NK-92 (cell line): ENCODE measurements around the gene MAN1A1.

Experiments
- DNase-seq: peaks from one replicate; lab custom pipeline; 2025; ENCODE audit not compliant: unreplicated experiment; lab: John Stamatoyannopoulos, UW

The MAN1A1 gene

DNA sequence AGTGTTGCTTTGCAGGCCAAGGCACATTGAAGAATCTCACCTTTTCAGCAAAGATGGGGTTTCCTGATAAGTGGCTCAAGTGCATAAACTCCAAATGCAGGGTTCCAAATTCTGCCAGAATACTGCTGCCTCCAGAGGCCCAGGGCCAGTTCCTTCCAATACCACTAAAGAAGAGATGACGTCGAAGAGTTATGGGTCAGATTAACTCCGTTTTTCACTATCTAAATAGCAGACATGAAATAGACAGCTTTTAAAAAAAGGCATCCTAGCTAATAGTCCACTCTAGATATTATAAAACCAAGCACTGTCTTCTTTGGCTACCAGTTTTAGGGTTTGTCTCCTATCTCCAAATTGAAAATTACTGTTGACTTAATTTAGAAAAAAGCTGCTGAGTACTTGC, 144.8 kb downstream of the MAN1A1 start:
- no peak for DNase-seq

DNA sequence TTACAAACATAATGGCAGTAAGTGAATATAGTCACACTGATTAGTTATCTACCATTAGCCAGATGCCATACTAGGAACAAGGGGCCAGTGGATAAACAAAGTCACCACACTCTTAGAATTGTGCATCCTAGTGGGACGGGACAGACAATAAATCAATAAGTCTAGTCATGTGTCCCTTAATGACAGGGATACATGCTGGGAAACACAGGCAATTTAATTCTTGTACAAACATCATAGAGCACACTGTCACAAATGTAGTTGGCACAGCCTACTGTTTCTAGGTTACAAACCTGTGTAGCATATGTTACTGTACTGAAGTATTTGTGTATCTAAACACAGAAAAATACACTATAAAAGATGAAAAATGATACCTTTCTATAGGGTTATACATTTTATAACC, 148.1 kb downstream of the MAN1A1 start:
- DNase-seq, result no peak

DNA sequence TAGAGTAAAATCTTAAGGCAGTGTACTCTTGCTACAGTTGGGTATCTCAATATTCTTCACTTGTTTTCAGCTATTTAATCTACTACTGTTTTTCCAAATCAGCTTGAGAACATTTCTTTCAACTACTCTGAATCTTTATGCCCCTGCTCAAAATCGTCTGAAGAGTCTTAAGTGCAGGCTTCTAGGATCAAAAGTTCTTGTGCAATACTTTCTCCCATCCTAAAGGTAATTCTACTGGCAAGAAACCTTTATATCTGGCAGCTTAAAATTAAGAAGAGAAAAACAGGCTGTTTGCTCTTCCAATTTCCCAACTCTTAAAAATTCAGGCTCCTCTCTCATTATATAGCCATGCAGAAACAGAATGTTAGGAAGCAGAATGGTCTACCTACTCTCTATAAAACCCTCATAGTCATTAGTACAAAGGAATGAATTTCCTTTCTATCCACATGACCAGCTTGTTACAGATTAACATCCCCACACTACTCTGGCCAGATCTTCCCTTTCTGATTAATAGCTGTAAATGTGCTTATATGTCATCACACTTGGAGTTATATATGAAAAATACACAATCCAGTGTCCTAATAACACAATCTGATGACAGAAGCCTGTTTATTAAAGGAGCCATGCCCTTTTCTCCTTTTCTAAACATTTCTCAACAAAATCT, 148.9 kb downstream of the MAN1A1 start:
- DNase-seq, result no peak

DNA sequence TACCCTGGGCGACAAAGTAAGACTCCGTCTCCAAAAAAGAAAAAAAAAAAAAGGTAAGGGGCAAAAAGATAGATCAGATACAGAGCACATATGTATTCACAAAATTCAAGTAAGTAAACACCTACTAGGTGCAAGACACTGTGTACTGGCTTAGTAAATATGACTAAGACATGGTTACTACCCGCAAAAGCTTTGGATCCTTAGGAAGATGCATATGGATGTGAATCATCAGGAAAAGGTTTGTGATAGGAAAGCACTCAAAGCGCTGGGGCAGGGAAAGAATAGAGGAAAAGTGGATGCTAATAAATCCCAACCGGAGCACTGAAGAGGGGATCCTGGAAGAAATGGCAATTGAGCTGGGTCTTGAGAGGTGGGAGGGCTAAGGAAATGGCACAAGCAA, 152.3 kb downstream of the MAN1A1 start:
- no peak for DNase-seq

DNA sequence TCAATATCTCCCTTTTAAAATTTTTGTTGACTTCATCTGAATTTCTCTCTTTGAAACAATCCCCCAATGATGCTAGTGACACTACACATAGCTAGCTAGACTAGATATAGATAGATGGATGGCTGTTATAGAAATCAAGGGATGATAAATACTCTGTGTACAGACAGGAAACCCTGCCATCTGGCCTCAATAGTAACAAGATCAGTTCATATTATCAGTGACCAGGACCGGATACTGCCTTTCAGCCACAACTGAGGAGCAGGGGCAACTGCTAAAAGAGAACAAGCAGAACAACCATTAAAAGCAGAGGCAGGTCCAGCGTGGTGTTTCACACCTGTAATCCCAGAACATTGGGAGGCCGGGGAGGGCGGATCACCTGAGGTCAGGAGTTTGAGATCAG, 152.8 kb downstream of the MAN1A1 start:
- no peak for DNase-seq

DNA sequence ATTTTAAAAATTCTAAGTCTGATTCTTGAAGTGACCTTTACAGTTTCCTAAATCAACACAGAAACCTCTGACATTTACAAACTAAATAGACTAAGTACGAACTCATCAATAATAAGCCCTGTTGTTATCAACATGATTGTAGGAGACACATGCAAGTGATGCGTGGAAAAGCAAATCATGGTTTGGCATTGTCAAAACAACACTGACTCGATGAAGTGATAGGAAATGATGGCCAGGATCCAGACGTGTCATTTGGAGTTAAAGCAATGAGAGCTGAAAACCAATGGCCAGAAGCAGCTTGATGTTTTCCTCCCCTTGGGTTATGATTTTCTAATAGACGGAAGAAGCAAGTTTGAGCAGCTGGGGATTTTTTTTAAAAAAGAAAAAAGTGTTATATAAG, 153.7 kb downstream of the MAN1A1 start:
- DNase-seq, result no peak

DNA sequence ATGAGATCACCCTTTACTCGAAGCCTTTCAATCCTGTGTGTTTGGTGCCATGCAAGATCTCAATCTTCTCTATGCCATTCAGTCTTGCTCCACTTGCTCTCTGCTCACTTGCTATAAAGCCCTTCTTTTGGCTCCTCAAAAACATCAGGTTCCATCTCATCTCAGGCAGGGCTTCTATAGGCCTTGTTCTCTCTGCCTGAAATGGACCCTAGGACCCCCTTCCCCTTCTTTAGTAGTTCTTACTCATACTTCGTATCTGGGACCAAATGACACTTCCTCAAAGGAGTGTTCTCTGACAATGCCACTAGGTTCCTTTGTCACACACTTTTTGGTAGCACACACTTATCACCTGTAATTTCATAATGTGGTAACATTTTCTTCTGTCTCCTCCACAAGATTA, 154.4 kb downstream of the MAN1A1 start:
- DNase-seq, result no peak

DNA sequence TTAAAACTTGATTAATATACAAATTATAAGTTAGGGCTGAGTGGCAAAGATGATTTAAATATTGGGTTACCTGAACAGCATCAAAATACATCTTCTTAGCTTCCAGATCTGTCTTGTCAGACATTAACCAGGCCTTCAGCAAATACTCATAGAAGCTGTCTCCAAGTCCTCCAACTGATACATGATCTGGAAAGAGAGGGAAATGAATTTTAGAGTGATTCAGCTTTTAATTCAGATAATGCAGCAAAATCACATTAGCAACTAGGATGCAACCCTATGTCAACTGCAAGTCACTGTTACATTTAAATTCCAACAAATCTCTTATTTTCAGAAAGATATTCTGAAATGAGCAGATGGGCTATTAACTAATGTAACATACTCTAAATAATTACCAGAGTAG, 155.9 kb downstream of the MAN1A1 start:
- DNase-seq, result no peak

DNA sequence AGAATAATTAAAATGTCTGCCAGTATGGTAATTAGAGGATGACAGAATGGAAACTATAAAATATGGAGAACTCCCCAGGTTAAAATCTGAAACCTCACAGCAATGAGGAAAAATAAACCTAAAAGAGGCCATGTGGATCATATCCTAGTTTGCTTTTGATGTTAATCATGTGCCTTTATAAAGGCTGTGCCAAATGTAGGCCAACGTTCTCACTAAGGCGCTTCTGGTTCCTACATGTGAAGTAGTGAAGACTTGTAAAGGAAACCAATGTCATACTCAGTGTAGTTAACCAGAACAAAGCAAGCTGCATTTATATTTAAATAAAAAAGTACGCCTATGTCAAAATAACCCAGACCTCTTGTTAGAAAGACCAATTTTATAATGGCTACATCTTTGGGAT, 157.4 kb downstream of the MAN1A1 start:
- no peak for DNase-seq

DNA sequence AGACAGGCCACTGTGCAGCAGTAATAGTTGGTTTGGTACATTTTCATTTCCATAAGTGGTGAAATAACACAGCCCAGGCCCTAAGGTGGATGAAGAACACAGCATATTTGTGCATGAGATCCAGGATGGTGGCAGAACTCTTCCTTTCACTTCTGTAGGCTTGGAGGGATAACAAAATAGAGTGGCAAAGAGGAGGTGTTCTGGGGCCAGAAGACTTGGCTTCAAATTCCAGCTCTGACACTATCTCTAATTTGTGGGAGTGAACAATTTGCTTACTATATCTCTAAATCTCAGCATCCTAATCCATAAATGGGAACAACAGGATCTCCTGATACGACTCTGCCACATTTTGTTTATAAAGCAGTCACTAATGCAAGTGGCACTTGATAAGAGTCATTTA, 159.4 kb downstream of the MAN1A1 start:
- no peak for DNase-seq

DNA sequence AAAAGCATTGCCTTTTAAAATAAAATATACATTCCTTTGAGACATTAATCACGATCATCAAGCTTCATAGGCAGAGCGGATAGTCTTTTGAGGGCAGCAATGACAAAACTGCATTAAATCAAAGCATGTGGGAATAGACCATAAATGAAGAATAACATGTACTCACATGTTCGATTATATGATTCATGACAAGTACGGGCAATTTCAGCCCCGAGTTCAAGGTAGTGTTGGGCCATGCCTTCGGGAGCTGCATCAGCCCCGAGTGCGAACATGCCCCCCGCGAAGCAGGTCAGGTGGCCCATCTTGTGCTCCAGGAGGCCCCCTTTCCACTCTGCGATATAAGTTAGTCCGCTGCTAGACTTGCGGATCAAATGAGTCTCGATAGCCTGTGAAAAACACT, 160.1 kb downstream of the MAN1A1 start:
- no peak for DNase-seq

DNA sequence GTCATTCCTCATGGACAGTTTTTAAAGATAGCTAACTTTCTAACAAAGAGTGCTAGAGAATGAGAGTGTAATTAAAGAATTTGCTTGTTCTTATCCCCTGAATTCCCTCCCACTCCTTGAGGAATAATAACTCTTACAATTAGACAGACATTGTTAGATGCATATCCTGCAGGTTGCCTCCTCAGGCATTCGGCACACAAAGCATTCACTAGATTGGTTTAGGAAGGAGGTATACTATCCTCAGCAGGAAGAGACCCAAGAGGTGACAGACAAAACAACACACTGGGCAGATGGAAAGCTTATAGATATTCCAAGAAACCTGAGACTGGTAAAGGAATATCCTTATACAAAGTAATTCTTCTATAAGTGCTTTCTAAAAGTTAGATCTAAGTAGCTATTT, 162.0 kb downstream of the MAN1A1 start:
- no peak for DNase-seq

DNA sequence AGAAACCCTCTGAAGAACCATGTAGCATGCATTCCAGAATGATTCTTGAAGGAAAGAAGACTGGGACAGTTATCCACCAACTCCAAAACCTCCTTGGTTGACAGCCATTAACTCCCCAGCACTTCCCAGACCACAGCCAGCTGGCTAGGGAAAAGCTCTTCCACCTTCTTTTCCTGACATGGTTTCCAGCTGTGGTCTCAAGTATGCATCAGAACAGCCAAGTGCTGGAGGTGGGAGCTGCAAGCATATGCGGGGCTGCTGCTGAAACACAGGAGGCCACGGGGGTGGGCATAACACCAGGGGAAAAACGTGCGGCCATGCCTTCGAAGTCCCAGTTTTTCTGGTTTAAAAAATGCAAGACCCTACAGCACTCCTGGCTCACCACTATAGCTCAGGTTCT, 163.1 kb downstream of the MAN1A1 start:
- no peak for DNase-seq

DNA sequence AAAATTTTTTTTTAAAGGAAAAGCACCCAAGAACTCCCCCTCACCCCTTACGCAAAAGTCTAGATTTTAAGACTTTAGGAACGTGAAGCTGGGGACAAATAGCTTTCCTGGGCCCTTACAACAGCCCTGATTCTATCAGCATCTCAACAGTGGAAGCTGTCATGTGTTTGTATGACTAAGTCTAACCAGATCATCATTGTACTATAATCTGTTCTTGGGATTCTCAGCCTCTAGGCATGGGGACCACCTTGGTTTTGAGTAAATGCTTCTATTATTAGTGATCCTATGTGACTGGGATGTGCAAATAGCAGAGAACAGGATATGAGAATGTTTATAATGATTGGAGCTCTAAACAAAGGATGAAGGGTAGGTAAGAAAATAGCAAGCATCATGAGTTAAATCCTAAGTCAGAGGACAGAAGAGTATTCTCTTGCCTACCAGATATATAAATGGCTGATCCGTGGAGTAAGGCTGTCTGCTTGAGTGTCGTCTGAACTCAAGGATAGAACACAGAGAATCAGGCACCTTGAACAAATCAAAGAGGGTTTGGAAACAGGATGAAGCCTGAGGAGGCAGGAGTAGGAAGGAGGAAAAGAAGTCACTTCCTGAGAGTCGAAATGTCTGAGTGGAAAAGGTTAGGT, 165.4 kb downstream of the MAN1A1 start:
- no peak for DNase-seq

DNA sequence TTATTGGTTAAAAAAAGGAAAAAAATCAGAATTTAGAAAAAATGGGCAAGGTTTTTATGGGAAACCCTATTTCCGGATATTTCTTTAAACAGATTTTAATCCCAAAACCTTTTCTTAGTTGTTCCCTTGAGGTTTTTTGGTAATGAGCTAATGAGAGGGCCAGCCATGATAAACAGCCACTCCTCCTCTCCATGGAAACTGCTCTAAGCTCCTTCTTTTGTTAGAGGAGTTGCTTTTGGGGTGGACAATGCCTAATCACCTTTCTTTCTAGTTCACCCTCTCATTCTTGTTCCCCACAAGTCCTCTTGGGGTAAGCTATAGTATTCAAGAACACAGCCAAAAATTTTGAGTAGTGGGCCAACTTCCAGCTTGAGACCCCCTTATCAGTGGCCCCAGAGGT, 166.1 kb downstream of the MAN1A1 start:
- no peak for DNase-seq

DNA sequence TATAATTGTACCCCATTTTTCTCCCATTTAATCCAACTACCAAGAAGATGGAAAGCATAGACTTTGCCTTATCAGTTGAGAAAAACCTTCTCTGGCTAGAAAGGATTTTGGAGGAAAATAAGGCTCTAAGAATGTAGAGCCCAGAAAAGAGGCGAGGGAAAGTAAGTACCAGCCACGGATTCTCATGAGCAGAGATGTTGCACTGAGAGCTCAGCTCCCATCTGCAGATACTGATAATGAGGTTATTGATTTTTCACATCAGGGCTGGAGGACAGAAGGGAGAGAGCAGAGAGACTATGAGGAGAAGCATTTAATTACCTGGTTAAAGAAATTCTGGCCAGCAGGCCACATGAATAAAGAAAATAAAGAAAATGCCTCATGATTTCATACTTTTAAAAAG, 166.7 kb downstream of the MAN1A1 start:
- DNase-seq, result no peak

DNA sequence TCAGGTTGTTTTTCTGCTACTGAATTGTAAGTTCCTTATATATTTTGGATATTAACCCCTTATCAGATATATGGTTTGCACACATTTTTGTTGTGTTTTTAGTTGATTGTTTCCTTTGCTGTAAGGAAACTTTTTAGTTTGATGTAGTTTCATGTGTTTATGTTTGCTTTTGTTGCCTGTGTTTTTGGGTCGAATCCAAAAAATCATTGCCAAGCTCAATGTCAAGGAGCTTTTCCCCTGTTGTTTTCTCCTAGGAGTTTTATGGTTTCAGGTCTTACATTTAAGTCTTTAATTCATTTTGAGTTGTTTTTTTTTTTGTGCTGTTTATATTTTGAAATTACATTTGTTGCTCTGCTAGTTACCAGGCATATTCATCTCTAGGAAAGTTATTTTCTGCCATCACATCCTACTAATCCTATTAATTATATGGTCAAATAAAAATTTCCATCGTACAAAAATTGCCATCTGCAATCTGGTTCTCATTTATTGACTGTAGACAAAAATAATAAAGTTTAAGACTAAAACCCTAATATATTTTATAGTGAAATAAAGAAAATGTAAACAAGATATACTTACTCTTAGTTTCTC, 167.3 kb downstream of the MAN1A1 start:
- no peak for DNase-seq

DNA sequence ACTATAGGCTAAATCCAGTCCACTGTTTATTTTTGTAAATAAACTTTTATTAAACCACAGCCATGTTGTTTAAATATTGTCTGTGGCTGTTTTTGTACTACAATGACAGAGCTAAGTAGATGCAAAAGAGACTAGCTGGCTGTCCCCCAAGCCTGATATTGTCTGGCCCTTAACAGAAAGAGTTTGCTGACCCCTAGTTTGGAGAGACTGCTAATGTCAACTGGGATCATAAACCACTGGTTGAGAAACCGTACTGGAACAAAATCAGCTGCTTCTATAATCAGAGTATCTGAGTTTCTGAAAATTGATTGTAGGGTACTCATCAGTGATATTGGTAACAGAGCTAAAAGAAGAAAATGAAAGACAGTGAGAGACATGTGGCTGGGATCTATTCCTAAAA, 168.5 kb downstream of the MAN1A1 start:
- DNase-seq, result no peak

DNA sequence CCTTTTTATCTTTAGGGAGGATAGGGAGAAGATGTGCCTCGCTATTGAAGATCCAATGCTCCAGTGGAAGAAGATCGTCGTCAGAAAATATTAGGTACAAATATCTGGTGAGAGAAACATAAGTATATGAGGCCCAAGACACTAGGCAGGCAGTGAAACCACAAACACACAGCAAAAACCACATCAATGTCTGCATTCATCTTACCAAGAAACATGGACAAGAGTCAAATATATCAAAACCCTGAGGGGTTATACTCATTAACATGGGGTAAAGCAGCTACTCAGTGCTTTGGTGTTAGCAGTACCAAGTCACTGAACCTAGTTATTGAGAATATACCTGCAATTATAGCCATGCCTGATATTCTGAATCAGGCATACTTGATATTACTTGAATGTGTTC, 169.7 kb downstream of the MAN1A1 start:
- DNase-seq, result no peak

DNA sequence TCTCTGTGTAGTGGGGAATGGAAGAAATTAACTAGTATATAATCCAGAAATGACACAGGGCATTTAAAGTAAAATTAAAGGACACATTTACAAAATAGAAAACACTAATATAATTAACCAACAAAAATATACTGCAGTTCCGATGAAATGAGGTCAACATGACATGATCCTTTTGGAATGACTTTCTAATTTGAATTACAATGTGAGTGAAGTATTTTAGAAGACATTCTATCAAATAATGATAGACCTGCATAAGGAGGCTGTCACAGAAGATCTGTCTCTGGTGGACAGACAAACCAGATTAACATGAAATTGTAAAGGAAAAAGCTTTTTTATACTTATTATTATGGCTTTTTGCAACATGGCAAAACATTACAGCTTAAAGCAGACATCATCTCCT, 170.5 kb downstream of the MAN1A1 start:
- no peak for DNase-seq

DNA sequence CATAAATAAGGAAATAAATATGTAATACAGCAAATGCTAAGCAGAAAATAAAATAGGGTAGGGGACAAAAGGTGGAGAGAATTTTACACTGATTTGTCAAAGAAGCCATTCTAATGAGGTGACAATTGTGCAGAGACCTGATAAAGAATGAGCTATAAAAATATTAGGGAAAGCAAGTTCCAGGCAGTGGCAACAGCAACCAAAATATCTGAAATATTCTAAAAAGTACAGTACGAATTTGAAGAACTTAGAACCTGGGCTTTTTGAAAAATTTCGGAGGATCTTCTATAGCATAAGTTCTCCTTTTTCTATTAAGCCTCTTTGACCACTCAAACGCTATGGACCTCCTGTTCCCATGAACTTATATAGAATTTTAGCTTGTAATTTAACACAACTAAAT, 173.1 kb downstream of the MAN1A1 start:
- DNase-seq, result no peak

DNA sequence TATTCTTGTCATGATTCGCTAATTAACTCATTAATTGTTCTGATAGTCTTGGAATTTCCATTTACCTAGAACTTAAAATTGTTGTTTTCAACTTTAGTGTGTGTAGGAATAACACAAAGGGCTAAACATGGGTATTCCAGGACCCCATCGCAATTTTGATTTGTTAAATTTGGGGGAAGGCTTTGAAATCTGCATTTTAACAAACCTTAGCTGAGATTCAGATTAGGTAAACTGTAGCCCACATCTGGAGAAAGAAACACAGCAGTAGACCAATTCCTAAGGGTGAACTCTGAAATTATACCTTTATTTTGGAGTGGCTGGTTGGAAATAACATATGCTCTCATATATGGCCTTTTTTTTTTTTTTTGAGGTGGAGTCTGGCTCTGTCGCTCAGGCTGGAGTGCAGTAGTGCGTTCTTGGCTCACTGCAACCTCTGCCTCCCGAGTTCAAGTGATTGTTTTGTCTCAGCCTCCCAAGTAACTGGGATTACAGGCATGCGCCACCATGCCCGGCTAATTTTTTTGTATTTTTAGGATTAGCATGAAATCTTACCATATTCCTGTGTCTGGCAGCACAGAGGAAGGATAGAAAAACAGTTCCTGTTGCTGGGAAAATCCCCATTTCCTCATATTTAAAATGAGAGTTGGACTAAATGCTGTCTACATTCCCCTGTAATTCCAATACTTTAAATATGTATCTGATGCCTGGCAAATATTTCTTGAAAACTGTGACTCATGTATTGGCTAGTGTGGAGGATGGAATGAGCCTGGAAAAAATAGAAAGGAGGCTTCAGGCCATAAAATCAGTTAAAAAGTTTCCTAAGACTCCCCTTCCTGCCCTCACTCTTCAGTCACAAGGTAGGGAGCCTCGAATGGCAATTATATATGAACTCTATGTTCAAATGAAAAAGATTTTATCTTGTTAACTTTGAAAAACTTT, 174.4 kb downstream of the MAN1A1 start:
- no peak for DNase-seq
